ENCODE results near the gene CNOT4. TPM values are rescaled to one million over a fixed set of nuclear protein-coding genes. Genes with fewer than 3 reads are reported as not detected.
"Not testable (repeated sequence)": the region's sequence is repeated elsewhere in the genome, so short reads cannot be mapped to it uniquely, and the experiment has no call there.

Gene CNOT4
- total and polyA plus RNA-seq, 2 of the 8 experiments (the other 6 are each of a cell fraction or from before 2014, with no cell fraction given): 10.9 to 25.8 TPM

DNA sequence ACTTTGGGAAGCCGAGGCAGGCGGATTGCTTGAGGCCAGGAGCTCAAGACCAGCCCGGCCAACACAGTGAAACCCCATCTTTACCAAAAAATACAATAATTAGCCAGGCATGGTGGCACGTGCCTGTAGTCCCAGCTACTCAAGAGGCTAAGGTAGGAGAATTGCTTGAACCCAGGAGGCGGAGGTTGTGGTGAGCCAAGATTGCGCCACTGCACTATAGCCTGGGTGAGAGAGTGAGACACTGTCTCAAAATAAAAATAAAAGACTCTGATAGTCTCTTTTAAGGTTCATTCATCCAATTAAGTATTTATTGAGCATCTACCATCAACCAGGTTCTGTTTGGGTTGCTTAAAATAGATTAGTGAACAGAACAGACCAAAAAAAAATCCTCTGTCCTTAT, 12.7 kb downstream of the CNOT4 start:
- H3K4me3 ChIP-seq (ENCODE audit: extremely low read depth in 1 of 4, insufficient read depth in 2 of 4, low read depth in 3 of 4, low read length in 4 of 4); H2BK12ac ChIP-seq (ENCODE audit: low read depth, low read length); H4K20me1 ChIP-seq (replicated peaks in 1 of 2; ENCODE audit: control insufficient read depth in 1 of 2, insufficient read depth in 2 of 2, low read length in 2 of 2); H2AFZ ChIP-seq (ENCODE audit: low read length); H3K9ac ChIP-seq (replicated peaks in 1 of 4; ENCODE audit: extremely low read depth in 1 of 4, low read depth in 3 of 4, low read length in 3 of 4); H3K36me3 ChIP-seq (ENCODE audit: control insufficient read depth in 2 of 4, insufficient read depth in 4 of 4, low read length in 3 of 4); H3K23ac ChIP-seq (ENCODE audit: insufficient read length); H2AK5ac ChIP-seq (ENCODE audit: low read depth, low read length); H4K8ac ChIP-seq (ENCODE audit: extremely low read depth, insufficient read depth, low read length); H3K4ac ChIP-seq (replicated peaks; ENCODE audit: insufficient read length, low read depth, low read length); H3K9me3 ChIP-seq (ENCODE audit: insufficient read depth in 2 of 2, low read depth in 1 of 2, low read length in 1 of 2); H3K56ac ChIP-seq (replicated peaks; ENCODE audit: insufficient read length, low read depth, low read length); H4K5ac ChIP-seq (ENCODE audit: insufficient read length, low read depth, low read length); H4K91ac ChIP-seq (replicated peaks; ENCODE audit: insufficient read length, low read length); H2BK15ac ChIP-seq (ENCODE audit: low read length); DNase-seq (ENCODE audit: low read depth in 1 of 2, low spot score in 2 of 2); H2BK20ac ChIP-seq (ENCODE audit: low read length); H2BK120ac ChIP-seq (replicated peaks; ENCODE audit: low read depth, low read length); H3K4me1 ChIP-seq (replicated peaks in 1 of 4; ENCODE audit: control insufficient read depth in 3 of 4, insufficient read depth in 4 of 4, low read length in 3 of 4); FAIRE-seq; H3K27me3 ChIP-seq (replicated peaks in 1 of 4; ENCODE audit: control insufficient read depth in 3 of 4, extremely low read depth in 1 of 4, insufficient read depth in 3 of 4, low read length in 3 of 4); H3K4me2 ChIP-seq (ENCODE audit: insufficient read depth in 1 of 2, low read depth in 2 of 2, low read length in 2 of 2); H3K18ac ChIP-seq (ENCODE audit: extremely low read depth, low read length); CTCF ChIA-PET (ENCODE audit: partially characterized antibody); H3K23me2 ChIP-seq (ENCODE audit: low read depth, low read length); H2BK5ac ChIP-seq (ENCODE audit: low read depth, low read length); H3K79me1 ChIP-seq (ENCODE audit: low read depth, low read length); H3K27ac ChIP-seq (ENCODE audit: low read depth, low read length); H3K14ac ChIP-seq (ENCODE audit: insufficient read length): not testable (repeated sequence)
- H3K79me2 ChIP-seq (ENCODE audit: control insufficient read depth in 1 of 2, insufficient read depth in 2 of 2, low read length in 2 of 2): peaks cover 5 to 94% of the 10 kb centered on the region in 2 experiments; a peak in 3 of 4 replicates
- POLR2A ChIA-PET (ENCODE audit: partially characterized antibody): interaction anchor here (1.5 kb wide), 1 partner anchor 11 kb away, joined by 4 read pairs; no protein-coding TSS in a partner anchor
- WGBS, 2 experiments (ENCODE audit: extremely low coverage in 1 of 2, insufficient coverage in 1 of 2, insufficient read length in 1 of 2, insufficient replicate concordance in 2 of 2, low coverage in 1 of 2, low lambda C conversion rate in 2 of 2, missing lambda C conversion rate in 1 of 2): 97% methylated on average over 6 of the region's 6 CpGs; no CpG with 5 or more reads in 1 of the 2 experiments
